HEK293 (cell line): ENCODE data around the gene UBE4A.

ENCODE experiments used
- FEZF1 ChIP-seq: fragments of 450-650 bp; formaldehyde crosslinking; IDR thresholded peaks from 2 replicates; pipeline ENCODE4 v1.5.1; 2016; ENCODE audit warnings: missing biosample characterization, missing genetic modification characterization
- GFI1B ChIP-seq: fragments of 450-650 bp; formaldehyde crosslinking; IDR thresholded peaks from 2 replicates; pipeline ENCODE4 v1.5.1; 2016; ENCODE audit warnings: missing biosample characterization, missing genetic modification characterization
- ZFHX2 ChIP-seq: fragments of 450-650 bp; formaldehyde crosslinking; conservative IDR thresholded peaks from 2 replicates; pipeline ENCODE4 v1.5.1; 2016; ENCODE audit warnings: missing biosample characterization, missing genetic modification characterization
- ZNF10 ChIP-seq: fragments of 450-650 bp; formaldehyde crosslinking; IDR thresholded peaks from 2 replicates; pipeline ENCODE4 v1.5.1; 2017; ENCODE audit warnings: missing biosample characterization, missing genetic modification characterization
- ZNF132 ChIP-seq: fragments of 450-650 bp; formaldehyde crosslinking; IDR thresholded peaks from 2 replicates; pipeline ENCODE4 v1.5.1; 2017; ENCODE audit warnings: missing biosample characterization, missing genetic modification characterization, borderline replicate concordance
- ZNF146 ChIP-seq: fragments of 450-650 bp; formaldehyde crosslinking; IDR thresholded peaks from 2 replicates; pipeline ENCODE4 v1.5.1; 2016; ENCODE audit warnings: missing biosample characterization, missing genetic modification characterization
- ZNF155 ChIP-seq: fragments of 450-650 bp; formaldehyde crosslinking; IDR thresholded peaks from 2 replicates; pipeline ENCODE4 v1.5.1; 2016; ENCODE audit warnings: missing biosample characterization, missing genetic modification characterization
- ZNF169 ChIP-seq: fragments of 450-650 bp; formaldehyde crosslinking; IDR thresholded peaks from 2 replicates; pipeline ENCODE4 v1.5.1; 2016; ENCODE audit warnings: missing biosample characterization, missing genetic modification characterization
- ZNF174 ChIP-seq: fragments of 450-650 bp; formaldehyde crosslinking; IDR thresholded peaks from 2 replicates; pipeline ENCODE4 v1.5.0; 2017; ENCODE audit warnings: missing biosample characterization, mild to moderate bottlenecking, missing genetic modification characterization
- ZNF19 ChIP-seq: fragments of 450-650 bp; formaldehyde crosslinking; IDR thresholded peaks from 2 replicates; pipeline ENCODE4; 2016; ENCODE audit warnings: missing biosample characterization, missing genetic modification characterization, low read depth
- ZNF23 ChIP-seq: fragments of 450-650 bp; formaldehyde crosslinking; IDR thresholded peaks from 2 replicates; pipeline ENCODE4 v1.5.1; 2016; ENCODE audit warnings: missing biosample characterization, missing genetic modification characterization, borderline replicate concordance
- ZNF248 ChIP-seq: fragments of 450-650 bp; formaldehyde crosslinking; IDR thresholded peaks from 2 replicates; pipeline ENCODE4 v1.5.1; 2017; ENCODE audit warnings: missing biosample characterization, missing genetic modification characterization
- ZNF266 ChIP-seq: fragments of 450-650 bp; formaldehyde crosslinking; IDR thresholded peaks from 2 replicates; pipeline ENCODE4 v1.5.1; 2016; ENCODE audit warnings: missing biosample characterization, missing genetic modification characterization, low read depth
- ZNF302 ChIP-seq: fragments of 450-650 bp; formaldehyde crosslinking; IDR thresholded peaks from 2 replicates; pipeline ENCODE4 v1.5.1; 2016; ENCODE audit warnings: missing biosample characterization, missing genetic modification characterization, low read depth
- ZNF341 ChIP-seq: fragments of 450-650 bp; formaldehyde crosslinking; IDR thresholded peaks from 2 replicates; pipeline ENCODE4; 2016; ENCODE audit warnings: low read depth, missing biosample characterization, missing genetic modification characterization
- ZNF416 ChIP-seq: fragments of 450-650 bp; formaldehyde crosslinking; IDR thresholded peaks from 2 replicates; pipeline ENCODE4 v1.5.1; 2016; ENCODE audit warnings: missing biosample characterization, missing genetic modification characterization
- ZNF473 ChIP-seq: fragments of 450-650 bp; formaldehyde crosslinking; IDR thresholded peaks from 2 replicates; pipeline ENCODE4 v1.5.1; 2017; ENCODE audit warnings: missing biosample characterization, missing genetic modification characterization
- ZNF529 ChIP-seq: fragments of 450-650 bp; formaldehyde crosslinking; IDR thresholded peaks from 2 replicates; pipeline ENCODE4 v1.5.1; 2017; ENCODE audit warnings: missing genetic modification characterization, missing biosample characterization; ENCODE audit not compliant: insufficient replicate concordance
- ZNF561 ChIP-seq: fragments of 450-650 bp; IDR thresholded peaks from 2 replicates; pipeline ENCODE4 v1.5.1; 2018; ENCODE audit warnings: missing biosample characterization, missing genetic modification characterization, borderline replicate concordance
- ZNF791 ChIP-seq: fragments of 450-650 bp; formaldehyde crosslinking; IDR thresholded peaks from 2 replicates; pipeline ENCODE4 v1.5.1; 2016; ENCODE audit warnings: missing biosample characterization, missing genetic modification characterization
- ZSCAN16 ChIP-seq: fragments of 450-650 bp; formaldehyde crosslinking; IDR thresholded peaks from 2 replicates; pipeline ENCODE4 v1.5.1; 2016; ENCODE audit warnings: missing biosample characterization, missing genetic modification characterization
- TF ChIP-seq, protein P1 (sequence below): fragments of 450-650 bp; formaldehyde crosslinking; conservative IDR thresholded peaks from 2 replicates; pipeline ENCODE4 v1.5.1; 2016; ENCODE audit warnings: low read depth, missing biosample characterization, missing genetic modification characterization
- TF ChIP-seq, protein P2 (sequence below): fragments of 450-650 bp; formaldehyde crosslinking; IDR thresholded peaks from 2 replicates; pipeline ENCODE4 v1.5.1; 2016; ENCODE audit warnings: missing biosample characterization, missing genetic modification characterization
- TF ChIP-seq, protein P3 (sequence below): fragments of 450-650 bp; formaldehyde crosslinking; conservative IDR thresholded peaks from 2 replicates; pipeline ENCODE4 v1.5.1; 2016; ENCODE audit warnings: low read depth, missing biosample characterization, missing genetic modification characterization
- TF ChIP-seq, protein P4 (sequence below): fragments of 450-650 bp; formaldehyde crosslinking; IDR thresholded peaks from 2 replicates; pipeline ENCODE4 v1.5.1; 2016; ENCODE audit warnings: missing biosample characterization, missing genetic modification characterization, borderline replicate concordance

UBE4A gene

DNA sequence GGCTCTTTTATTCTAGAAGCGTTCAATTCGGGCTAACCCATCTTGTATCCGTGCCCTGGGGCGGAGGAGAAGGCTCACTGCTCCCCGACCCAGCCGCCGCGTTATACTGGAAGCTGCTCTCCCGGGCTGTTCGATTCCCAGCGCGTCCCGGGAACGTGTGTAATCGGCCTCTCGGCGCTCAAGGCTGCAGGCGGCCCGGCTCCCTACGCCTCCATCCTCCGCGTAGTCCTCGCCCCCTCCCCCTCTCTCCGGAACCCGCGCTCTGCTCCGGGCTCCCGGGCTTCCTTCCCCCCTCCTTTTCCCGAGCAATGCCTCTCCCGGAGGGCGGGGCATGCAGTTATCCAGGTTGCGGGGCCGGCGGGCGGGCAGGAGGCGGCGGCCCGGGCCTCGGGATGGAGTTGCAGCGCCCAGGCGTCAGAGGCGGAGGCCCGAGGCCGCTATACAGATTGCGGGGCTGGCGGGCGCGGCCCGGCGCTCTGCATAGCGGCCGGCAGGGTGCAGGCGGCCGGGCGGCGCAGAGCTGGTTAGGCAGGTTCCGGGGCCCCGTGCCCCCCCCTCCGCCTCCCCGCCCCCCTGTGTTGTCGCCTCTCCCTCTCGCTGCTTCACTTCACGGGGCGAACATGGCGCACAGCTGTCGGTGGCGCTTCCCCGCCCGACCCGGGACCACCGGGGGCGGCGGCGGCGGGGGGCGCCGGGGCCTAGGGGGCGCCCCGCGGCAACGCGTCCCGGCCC is 76.7 kb downstream of the UBE4A start, which contains the start of gene KMT2A (continued):
- TF ChIP-seq, protein P1, sequence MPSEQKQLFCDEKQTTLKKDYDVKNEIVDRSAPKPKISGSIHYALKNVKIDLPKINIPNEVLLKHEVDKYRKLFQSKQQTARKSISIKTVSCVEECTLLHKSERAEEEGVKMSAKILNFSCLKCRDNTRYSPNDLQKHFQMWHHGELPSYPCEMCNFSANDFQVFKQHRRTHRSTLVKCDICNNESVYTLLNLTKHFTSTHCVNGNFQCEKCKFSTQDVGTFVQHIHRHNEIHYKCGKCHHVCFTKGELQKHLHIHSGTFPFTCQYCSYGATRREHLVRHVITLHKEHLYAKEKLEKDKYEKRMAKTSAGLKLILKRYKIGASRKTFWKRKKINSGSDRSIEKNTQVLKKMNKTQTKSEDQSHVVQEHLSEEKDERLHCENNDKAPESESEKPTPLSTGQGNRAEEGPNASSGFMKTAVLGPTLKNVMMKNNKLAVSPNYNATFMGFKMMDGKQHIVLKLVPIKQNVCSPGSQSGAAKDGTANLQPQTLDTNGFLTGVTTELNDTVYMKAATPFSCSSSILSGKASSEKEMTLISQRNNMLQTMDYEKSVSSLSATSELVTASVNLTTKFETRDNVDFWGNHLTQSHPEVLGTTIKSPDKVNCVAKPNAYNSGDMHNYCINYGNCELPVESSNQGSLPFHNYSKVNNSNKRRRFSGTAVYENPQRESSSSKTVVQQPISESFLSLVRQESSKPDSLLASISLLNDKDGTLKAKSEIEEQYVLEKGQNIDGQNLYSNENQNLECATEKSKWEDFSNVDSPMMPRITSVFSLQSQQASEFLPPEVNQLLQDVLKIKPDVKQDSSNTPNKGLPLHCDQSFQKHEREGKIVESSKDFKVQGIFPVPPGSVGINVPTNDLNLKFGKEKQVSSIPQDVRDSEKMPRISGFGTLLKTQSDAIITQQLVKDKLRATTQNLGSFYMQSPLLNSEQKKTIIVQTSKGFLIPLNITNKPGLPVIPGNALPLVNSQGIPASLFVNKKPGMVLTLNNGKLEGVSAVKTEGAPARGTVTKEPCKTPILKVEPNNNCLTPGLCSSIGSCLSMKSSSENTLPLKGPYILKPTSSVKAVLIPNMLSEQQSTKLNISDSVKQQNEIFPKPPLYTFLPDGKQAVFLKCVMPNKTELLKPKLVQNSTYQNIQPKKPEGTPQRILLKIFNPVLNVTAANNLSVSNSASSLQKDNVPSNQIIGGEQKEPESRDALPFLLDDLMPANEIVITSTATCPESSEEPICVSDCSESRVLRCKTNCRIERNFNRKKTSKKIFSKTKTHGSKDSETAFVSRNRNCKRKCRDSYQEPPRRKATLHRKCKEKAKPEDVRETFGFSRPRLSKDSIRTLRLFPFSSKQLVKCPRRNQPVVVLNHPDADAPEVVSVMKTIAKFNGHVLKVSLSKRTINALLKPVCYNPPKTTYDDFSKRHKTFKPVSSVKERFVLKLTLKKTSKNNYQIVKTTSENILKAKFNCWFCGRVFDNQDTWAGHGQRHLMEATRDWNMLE: no peak
- TF ChIP-seq ZNF169 (tag by site-specific recombination): no peak
- TF ChIP-seq ZNF174 (tag by site-specific recombination): peak; percentile 90; the same call in 1 of the 2 replicates
- TF ChIP-seq ZNF19 (tag by site-specific recombination): no peak
- no peak for TF ChIP-seq ZSCAN16
- TF ChIP-seq, protein P2, sequence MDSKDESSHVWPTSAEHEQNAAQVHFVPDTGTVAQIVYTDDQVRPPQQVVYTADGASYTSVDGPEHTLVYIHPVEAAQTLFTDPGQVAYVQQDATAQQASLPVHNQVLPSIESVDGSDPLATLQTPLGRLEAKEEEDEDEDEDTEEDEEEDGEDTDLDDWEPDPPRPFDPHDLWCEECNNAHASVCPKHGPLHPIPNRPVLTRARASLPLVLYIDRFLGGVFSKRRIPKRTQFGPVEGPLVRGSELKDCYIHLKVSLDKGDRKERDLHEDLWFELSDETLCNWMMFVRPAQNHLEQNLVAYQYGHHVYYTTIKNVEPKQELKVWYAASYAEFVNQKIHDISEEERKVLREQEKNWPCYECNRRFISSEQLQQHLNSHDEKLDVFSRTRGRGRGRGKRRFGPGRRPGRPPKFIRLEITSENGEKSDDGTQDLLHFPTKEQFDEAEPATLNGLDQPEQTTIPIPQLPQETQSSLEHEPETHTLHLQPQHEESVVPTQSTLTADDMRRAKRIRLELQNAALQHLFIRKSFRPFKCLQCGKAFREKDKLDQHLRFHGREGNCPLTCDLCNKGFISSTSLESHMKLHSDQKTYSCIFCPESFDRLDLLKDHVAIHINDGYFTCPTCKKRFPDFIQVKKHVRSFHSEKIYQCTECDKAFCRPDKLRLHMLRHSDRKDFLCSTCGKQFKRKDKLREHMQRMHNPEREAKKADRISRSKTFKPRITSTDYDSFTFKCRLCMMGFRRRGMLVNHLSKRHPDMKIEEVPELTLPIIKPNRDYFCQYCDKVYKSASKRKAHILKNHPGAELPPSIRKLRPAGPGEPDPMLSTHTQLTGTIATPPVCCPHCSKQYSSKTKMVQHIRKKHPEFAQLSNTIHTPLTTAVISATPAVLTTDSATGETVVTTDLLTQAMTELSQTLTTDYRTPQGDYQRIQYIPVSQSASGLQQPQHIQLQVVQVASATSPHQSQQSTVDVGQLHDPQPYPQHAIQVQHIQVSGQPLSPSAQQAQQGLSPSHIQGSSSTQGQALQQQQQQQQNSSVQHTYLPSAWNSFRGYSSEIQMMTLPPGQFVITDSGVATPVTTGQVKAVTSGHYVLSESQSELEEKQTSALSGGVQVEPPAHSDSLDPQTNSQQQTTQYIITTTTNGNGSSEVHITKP: peak; percentile 90
- TF ChIP-seq, protein P3, sequence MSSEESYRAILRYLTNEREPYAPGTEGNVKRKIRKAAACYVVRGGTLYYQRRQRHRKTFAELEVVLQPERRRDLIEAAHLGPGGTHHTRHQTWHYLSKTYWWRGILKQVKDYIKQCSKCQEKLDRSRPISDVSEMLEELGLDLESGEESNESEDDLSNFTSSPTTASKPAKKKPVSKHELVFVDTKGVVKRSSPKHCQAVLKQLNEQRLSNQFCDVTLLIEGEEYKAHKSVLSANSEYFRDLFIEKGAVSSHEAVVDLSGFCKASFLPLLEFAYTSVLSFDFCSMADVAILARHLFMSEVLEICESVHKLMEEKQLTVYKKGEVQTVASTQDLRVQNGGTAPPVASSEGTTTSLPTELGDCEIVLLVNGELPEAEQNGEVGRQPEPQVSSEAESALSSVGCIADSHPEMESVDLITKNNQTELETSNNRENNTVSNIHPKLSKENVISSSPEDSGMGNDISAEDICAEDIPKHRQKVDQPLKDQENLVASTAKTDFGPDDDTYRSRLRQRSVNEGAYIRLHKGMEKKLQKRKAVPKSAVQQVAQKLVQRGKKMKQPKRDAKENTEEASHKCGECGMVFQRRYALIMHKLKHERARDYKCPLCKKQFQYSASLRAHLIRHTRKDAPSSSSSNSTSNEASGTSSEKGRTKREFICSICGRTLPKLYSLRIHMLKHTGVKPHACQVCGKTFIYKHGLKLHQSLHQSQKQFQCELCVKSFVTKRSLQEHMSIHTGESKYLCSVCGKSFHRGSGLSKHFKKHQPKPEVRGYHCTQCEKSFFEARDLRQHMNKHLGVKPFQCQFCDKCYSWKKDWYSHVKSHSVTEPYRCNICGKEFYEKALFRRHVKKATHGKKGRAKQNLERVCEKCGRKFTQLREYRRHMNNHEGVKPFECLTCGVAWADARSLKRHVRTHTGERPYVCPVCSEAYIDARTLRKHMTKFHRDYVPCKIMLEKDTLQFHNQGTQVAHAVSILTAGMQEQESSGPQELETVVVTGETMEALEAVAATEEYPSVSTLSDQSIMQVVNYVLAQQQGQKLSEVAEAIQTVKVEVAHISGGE (tag by site-specific recombination): peak; percentile 60
- peak; percentile 94 for TF ChIP-seq ZNF561 (tag by site-specific recombination)
- TF ChIP-seq ZNF132 (tag by site-specific recombination): no peak
- no peak for TF ChIP-seq ZNF473
- TF ChIP-seq ZNF791 (tag by site-specific recombination): no peak
- TF ChIP-seq GFI1B (tag by site-specific recombination): no peak
- TF ChIP-seq ZNF529 (tag by site-specific recombination): no peak
- no peak for TF ChIP-seq ZNF248 (tag by site-specific recombination)
- TF ChIP-seq ZFHX2 (tag by site-specific recombination): peak; percentile 89
- 0 out of 2 replicates have a peak, but pooled peaks have one; percentile 21 for TF ChIP-seq ZNF10 (tag by site-specific recombination)
- no peak for TF ChIP-seq FEZF1
- TF ChIP-seq ZNF155 (tag by site-specific recombination): no peak
- TF ChIP-seq ZNF146 (tag by site-specific recombination): 0 out of 2 replicates have a peak, but pooled peaks have one; percentile 25
- TF ChIP-seq, protein P4, sequence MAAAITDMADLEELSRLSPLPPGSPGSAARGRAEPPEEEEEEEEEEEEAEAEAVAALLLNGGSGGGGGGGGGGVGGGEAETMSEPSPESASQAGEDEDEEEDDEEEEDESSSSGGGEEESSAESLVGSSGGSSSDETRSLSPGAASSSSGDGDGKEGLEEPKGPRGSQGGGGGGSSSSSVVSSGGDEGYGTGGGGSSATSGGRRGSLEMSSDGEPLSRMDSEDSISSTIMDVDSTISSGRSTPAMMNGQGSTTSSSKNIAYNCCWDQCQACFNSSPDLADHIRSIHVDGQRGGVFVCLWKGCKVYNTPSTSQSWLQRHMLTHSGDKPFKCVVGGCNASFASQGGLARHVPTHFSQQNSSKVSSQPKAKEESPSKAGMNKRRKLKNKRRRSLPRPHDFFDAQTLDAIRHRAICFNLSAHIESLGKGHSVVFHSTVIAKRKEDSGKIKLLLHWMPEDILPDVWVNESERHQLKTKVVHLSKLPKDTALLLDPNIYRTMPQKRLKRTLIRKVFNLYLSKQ (tag by site-specific recombination): no peak
- TF ChIP-seq ZNF302: no peak
- TF ChIP-seq ZNF23: no peak
- peak; percentile 93 for TF ChIP-seq ZNF341 (tag by site-specific recombination)
- TF ChIP-seq ZNF266 (tag by site-specific recombination): no peak
- TF ChIP-seq ZNF416: no peak
